GM10847 (cell line): Measurements from ENCODE around the gene HRCT1.

Experiments used
- POLR2A ChIP-seq: IDR thresholded peaks from 2 replicates; pipeline ENCODE4 v1.6.1; 2011; ENCODE audit not compliant: insufficient read length; ENCODE audit errors: extremely low read depth

The HRCT1 gene

DNA sequence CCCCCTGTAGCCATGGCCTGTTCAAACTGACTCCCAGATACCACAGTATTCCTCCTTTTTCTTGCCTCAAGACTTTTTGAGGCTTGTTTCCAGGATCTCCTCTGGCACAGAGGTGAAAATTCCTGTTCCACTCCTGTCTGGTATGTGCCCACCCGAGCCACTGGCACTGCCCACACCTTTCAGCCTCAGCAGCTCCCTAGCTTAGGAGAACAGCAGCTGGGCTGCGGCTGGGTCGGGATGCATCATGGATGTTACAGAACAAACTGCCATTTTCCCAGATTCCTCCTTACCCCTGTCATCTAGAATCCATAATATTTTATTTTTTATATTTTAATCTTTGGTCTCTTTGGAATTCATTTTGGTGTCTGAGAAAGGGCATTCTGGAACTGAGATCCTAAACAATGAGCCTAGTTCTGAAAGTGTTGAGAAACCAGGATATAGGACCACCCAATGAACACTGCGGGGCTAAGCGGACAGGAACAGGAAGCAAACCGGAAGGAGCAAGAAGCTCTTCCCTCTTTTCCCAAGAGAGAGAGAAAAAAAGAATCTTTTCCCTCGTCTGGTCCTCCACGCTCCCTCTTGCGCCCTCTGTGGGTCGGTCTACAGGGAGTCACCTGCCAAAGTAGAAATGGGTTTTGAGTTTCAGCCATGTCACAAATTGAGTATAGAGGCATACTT is 39.5 kb downstream of the HRCT1 start:
- TF ChIP-seq POLR2A: no peak

DNA sequence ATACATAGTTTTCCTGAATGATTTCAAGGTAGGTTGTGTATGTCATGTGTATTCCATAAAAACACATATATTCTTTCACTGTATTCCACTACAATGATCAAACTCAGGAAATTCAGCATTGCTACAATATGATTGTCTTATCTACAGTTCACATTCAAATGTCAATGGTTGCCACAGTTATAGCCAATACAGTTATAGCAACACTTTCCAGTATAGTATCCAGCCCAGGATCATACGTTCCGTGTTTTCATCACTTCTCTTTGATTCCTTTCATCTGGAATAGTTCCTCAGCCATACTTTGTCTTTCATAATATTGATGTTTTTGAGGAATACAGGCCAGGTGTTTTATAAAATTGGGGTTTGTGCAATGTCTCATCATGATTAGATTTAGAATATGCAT is 42.4 kb downstream of the HRCT1 start:
- no peak for TF ChIP-seq POLR2A

DNA sequence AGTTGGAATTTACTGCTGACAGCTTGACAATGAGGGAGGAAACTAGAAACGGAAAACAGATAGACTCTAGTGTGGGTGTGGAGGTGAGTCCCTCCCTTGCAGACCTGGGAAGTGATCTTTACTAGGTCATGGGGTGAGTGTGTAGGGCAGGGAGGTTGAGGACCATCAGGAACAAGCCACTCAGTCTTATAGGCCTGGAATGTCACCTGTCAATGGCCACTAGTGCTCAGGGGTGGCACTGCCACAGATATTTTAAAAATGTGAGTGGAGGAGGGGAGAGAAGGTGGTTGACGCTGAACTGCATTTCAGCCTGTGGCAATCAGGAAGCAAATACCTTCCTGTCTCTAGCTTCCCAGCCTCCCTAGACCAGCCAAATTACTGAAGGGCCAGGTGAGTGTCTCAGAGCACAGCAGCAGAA is 42.9 kb downstream of the HRCT1 start:
- no peak for TF ChIP-seq POLR2A

DNA sequence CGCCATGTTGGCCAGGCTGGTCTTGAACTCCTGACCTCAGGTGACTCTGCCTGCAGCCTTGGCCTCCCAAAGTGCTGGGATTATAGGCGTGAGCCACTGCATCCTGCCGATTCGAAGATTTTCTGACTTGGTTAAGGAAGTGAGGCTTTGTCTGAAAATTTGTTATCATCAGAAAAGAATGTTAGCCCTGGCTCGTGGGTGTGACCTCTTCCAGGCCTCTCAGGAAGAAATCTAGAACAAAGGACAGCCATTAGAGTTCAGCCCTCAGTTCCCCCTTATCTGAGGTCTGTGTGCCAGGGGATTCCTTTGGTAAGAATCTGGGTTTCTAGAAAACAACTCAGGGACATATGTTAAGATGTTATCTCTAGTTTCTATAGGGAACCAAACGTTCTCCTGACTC is 45.7 kb downstream of the HRCT1 start:
- TF ChIP-seq POLR2A: no peak

DNA sequence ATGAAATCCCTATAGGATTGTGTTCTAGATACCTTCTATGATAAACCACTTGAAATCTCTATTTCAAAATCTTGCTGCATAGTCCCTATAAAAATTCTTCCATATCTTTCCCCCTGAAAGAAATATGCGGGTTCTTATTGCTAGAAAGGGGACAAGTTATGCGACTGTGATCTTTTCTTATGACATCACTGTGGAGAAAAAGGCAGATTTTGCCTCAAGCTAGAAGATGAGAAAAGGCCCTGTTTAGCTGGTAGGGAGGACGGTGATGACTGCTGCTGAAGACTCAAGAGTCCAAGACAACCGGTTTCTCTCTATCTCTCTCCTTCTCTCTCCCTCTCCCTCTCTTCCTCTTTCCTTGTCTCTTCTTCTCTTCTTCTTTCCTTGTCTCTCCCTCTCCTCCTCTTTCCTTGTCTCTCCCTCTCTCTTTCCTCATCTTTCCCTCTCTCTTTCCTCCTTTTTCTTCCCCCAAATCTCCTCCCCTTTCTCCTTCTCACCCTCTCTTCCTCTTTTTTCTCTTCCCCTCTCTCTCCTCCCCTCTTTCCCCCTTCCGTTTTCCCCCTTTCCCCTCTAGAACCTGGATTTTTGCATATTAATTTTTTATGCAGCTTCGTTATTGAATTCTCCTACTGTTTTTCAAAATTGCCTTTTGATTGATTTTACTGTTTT is 46.7 kb downstream of the HRCT1 start:
- no peak for TF ChIP-seq POLR2A

DNA sequence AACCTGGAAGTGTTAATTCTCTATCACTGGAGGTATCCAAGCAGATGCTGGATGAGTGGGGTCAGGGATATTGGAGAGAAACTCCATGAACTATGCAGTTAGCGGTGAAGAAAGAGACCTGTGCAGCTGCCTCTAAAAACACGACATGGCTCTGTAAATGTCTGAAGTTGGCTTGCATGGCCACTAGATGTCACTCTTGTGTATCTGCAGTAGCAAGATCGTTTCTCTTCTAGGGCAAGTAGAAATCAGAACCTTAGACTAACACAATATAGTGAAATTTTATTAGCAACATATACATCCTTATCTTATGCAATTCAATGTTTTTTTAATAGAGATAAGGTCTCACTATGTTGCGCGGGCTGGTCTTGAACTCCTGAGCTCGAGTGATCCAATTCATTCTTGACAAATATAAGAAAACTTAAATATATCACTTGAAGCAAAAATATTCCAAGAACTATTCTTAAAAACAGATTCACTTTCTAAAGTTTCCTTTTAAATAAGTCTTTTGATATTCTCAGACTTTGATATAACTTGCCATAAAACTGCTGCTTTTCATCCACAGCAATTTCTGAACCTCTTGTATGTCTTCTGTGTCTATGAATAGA is 49.0 kb downstream of the HRCT1 start:
- TF ChIP-seq POLR2A: no peak

DNA sequence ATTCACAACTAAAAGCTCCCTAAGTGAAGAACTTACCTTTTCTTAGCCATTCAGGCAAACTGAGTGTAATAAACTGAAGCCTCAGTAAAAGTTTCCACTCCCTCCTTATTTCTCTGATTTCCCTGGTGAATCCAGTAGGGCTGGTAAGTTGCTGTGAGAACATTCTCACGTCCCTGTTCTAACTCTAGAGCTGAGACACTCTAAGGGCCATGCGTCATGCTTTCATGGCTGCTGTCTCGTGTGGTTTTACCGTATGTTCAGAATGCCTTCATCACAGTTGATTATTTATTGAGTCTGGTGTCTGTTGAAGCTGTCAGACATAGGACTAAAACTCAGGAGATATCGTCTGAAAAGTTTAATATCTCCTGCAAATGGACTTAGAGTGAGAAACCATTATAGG is 50.6 kb downstream of the HRCT1 start:
- TF ChIP-seq POLR2A: no peak
